Medulla oblongata (tissue), 1 donor: ENCODE results near the gene DUSP12.

Source experiments
- DNase-seq: peaks from one replicate; pipeline ENCODE4 v3.0.0-alpha.2; 2015; ENCODE audit errors: extremely low spot score

Gene DUSP12

GRCh38 chr1:161727256-161727924, 22.2 kb upstream of the DUSP12 start:
- peak; percentile 33 for DNase-seq

GRCh38 chr1:161728376-161729226, 21.0 kb upstream of the DUSP12 start:
- DNase-seq = no peak

GRCh38 chr1:161730050-161730564, 19.5 kb upstream of the DUSP12 start:
- DNase-seq = no peak

- DNase-seq = no peak
Observed at GRCh38 chr1:161731241-161731640, 18.3 kb upstream of the DUSP12 start.

- DNase-seq = no peak
Observed at GRCh38 chr1:161731981-161732718, 17.4 kb upstream of the DUSP12 start.

- DNase-seq = no peak
Observed at GRCh38 chr1:161733526-161733925, 16.1 kb upstream of the DUSP12 start.

GRCh38 chr1:161735837-161736236, 13.7 kb upstream of the DUSP12 start:
- DNase-seq = no peak

- DNase-seq = no peak
Observed at GRCh38 chr1:161736335-161736969, 13.1 kb upstream of the DUSP12 start.

- no peak for DNase-seq
Observed at GRCh38 chr1:161737625-161738024, 12.0 kb upstream of the DUSP12 start.

- peak; percentile 72 for DNase-seq
Observed at GRCh38 chr1:161738627-161739287, 10.8 kb upstream of the DUSP12 start.

- DNase-seq = peak; percentile 79
Observed at GRCh38 chr1:161739865-161740566, 9.6 kb upstream of the DUSP12 start.

- DNase-seq = no peak
Observed at GRCh38 chr1:161740921-161741320, 8.7 kb upstream of the DUSP12 start.

GRCh38 chr1:161743231-161743630, 6.4 kb upstream of the DUSP12 start:
- no peak for DNase-seq

GRCh38 chr1:161747801-161748200, 1.8 kb upstream of the DUSP12 start:
- no peak for DNase-seq

GRCh38 chr1:161763522-161764098, 14.0 kb downstream of the DUSP12 start:
- DNase-seq = no peak

- peak; percentile 92 for DNase-seq
Observed at GRCh38 chr1:161766102-161766981, 16.8 kb downstream of the DUSP12 start, which contains the start of gene ATF6. ATF6 (plus strand) TSS chr1:161766320; CDS start chr1:161766361, 41 bp downstream.

GRCh38 chr1:161768461-161768860, 18.9 kb downstream of the DUSP12 start:
- DNase-seq = no peak

- no peak for DNase-seq
Observed at GRCh38 chr1:161768986-161769672, 19.5 kb downstream of the DUSP12 start.
